Upper lobe of right lung (tissue), 1 donor: ENCODE measurements around the gene FILIP1. TPM values are rescaled to one million over a fixed set of nuclear protein-coding genes. Genes with fewer than 3 reads are reported as not detected.

Experiments used
- ATAC-seq: fragments of 200-7000 bp; cut with Tn5 transposase; one replicate; pipeline ENCODE4 v1.9.1; 2020; ENCODE audit warnings: mild to moderate bottlenecking, moderate library complexity
- DNase-seq: peaks from one replicate; pipeline ENCODE4 v3.0.0-alpha.2; 2020
- H3K27ac ChIP-seq: fragments of 200-600 bp; one replicate; pipeline ENCODE4 v1.8.0; 2022
- H3K27me3 ChIP-seq: fragments of 200-600 bp; one replicate; pipeline ENCODE4 v1.8.0; 2022; ENCODE audit warnings: mild to moderate bottlenecking
- H3K36me3 ChIP-seq: fragments of 200-600 bp; one replicate; pipeline ENCODE4 v1.8.0; 2022
- H3K4me1 ChIP-seq: fragments of 200-600 bp; one replicate; pipeline ENCODE4 v1.8.0; 2022
- H3K4me3 ChIP-seq: fragments of 200-600 bp; one replicate; pipeline ENCODE4 v1.8.0; 2022; ENCODE audit warnings: mild to moderate bottlenecking
- H3K9me3 ChIP-seq: fragments of 200-600 bp; one replicate; pipeline ENCODE4 v1.8.0; 2022
- intact Hi-C: fragments of 100-400 bp; cut with DNase I; formaldehyde crosslinking; loops from one replicate; pipeline ENCODE4 v1.11.0; 2022
- total RNA-seq: library from RNA; stranded (reverse); fragmentation: NEBNext Ultra II Directional; extraction: Animal tissue kit (Norgen Biotek cat#: 25700); gene quantifications from one replicate; pipeline ENCODE4 v1.2.1, GENCODE V29; 2021
- TF ChIP-seq, protein P1 (sequence below): fragments of 200-600 bp; IDR thresholded peaks from one replicate; pipeline ENCODE4 v1.8.0; 2022; ENCODE audit warnings: antibody characterized with exemption
- donor health status: DM: no; HTN: yes; CAD: no; lungs with severe emphysema.

Gene FILIP1
- total RNA-seq, 1 donor from 2014 or later: 21.6 TPM

DNA sequence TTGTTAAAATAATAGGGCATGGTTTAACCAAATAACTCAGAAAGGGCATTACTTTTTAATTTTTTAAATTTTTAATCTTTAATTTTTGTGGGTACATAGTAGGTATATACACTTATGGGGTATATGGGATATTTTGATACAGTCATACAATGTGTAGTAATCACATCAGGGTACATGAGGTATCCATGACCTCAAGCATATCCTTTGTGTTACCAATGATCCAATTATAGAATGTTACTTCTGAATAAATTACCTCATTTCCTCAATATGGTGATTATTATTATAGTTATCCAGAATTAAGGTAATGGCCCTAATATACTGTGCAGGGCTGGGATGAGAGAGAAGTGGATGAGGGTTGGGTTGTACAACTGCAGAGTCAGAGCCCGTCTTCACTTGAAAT lies 163.9 kb downstream of the FILIP1 start:
- ATAC-seq: no peak
- intact Hi-C loops: no loop called here
- Histone ChIP-seq H3K9me3 (no peaks in the 10 kb centered on the region), H3K36me3 (no peaks in the 10 kb centered on the region), H3K4me3 (no peak overlapping the region), H3K4me1 (no peaks in the 10 kb centered on the region), H3K27ac (no peak overlapping the region), H3K27me3 (no peaks in the 10 kb centered on the region)
- TF ChIP-seq, protein P1, sequence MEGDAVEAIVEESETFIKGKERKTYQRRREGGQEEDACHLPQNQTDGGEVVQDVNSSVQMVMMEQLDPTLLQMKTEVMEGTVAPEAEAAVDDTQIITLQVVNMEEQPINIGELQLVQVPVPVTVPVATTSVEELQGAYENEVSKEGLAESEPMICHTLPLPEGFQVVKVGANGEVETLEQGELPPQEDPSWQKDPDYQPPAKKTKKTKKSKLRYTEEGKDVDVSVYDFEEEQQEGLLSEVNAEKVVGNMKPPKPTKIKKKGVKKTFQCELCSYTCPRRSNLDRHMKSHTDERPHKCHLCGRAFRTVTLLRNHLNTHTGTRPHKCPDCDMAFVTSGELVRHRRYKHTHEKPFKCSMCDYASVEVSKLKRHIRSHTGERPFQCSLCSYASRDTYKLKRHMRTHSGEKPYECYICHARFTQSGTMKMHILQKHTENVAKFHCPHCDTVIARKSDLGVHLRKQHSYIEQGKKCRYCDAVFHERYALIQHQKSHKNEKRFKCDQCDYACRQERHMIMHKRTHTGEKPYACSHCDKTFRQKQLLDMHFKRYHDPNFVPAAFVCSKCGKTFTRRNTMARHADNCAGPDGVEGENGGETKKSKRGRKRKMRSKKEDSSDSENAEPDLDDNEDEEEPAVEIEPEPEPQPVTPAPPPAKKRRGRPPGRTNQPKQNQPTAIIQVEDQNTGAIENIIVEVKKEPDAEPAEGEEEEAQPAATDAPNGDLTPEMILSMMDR: no peak
- DNase-seq: no peak

DNA sequence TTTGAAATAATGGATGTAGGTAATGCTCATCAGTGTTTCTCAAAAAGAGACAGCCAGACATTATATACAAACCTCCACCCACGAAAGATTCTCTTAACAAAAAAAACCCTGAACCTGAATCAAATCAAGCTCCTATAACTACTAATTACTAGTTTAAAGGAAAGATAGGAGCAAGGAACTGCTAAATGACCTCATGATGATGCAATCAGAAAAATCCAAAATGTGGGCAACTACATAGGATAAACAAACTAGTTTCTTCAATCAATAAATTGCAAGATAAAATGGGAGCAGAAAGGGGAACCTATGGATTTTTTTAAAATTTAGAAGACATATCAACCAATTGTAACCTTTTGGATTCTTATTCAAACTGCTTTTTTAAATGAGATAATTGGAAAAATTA lies 165.8 kb downstream of the FILIP1 start:
- Histone ChIP-seq H3K4me1 (no peaks in the 10 kb centered on the region), H3K9me3 (no peaks in the 10 kb centered on the region), H3K27me3 (no peaks in the 10 kb centered on the region), H3K36me3 (no peaks in the 10 kb centered on the region), H3K4me3 (no peak overlapping the region), H3K27ac (no peak overlapping the region)
- TF ChIP-seq, protein P1: no peak
- ATAC-seq: no peak
- no peak for DNase-seq
- intact Hi-C loops: no loop called here

DNA sequence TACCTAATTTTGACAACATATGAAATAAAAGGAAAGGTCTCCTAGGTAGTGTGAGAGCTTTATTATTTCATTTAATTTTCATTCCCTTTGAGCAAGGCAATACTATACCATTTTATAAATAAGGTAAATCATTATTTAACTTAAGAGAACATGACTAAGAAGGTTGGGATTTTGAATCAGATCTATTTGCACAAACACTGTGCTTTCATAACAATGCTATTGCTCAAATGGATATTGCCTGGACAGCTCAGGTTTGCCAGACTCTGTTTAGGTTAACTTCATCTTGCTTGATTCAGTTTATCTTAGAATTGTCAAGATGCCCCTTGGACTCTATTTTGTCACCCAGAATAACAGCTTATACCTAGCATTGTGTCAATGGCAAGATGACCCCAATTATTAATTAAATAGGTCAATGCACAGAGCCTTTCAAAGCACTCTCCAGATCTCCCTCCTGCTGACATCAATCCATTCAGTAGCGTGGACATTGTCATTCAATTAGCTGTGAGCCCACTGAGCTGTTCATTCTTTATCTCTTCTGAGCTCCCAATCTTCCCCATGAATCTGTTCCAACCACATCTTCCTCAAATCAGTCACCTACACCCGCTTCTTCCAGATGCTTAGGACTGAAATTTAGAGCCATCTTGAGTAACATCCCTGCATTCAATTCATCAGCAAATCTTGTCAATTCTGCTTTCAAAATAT lies 166.9 kb downstream of the FILIP1 start:
- ATAC-seq (no peak), DNase-seq (no peak)
- Histone ChIP-seq H3K4me3 (no peak overlapping the region), H3K36me3 (no peaks in the 10 kb centered on the region), H3K4me1 (no peaks in the 10 kb centered on the region), H3K27ac (no peak overlapping the region), H3K9me3 (no peaks in the 10 kb centered on the region), H3K27me3 (no peaks in the 10 kb centered on the region)
- TF ChIP-seq, protein P1: no peak
- intact Hi-C loops: no loop called here

DNA sequence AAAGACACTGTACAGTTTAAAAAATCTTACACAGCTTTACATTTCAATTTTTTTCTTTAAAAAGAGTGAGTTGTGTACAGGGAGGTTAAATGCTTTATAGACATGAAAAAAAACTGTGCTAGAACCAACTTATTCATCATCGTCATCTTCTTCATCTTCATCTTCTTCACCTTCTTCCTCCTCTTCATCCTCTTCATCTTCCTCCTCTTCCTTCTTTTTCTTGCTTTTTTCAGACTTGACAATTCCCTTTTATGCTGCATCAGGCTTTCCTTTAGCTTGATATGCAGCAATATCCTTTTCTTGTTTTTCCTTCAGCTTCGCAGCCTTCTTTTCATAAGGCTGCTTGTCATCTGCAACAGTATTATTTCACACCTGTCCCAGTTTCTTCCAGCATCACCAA lies 174.7 kb downstream of the FILIP1 start:
- H3K4me3 ChIP-seq: no peak overlapping the region
- H3K27ac ChIP-seq: no peak overlapping the region
- DNase-seq (no peak), ATAC-seq (no peak)
- peaks cover 3% of the 10 kb centered on the region for H3K4me1 ChIP-seq
- no peaks in the 10 kb centered on the region for H3K9me3 ChIP-seq
- no peaks in the 10 kb centered on the region for H3K36me3 ChIP-seq
- H3K27me3 ChIP-seq: no peaks in the 10 kb centered on the region
- TF ChIP-seq, protein P1: no peak
- intact Hi-C loops: no loop called here

DNA sequence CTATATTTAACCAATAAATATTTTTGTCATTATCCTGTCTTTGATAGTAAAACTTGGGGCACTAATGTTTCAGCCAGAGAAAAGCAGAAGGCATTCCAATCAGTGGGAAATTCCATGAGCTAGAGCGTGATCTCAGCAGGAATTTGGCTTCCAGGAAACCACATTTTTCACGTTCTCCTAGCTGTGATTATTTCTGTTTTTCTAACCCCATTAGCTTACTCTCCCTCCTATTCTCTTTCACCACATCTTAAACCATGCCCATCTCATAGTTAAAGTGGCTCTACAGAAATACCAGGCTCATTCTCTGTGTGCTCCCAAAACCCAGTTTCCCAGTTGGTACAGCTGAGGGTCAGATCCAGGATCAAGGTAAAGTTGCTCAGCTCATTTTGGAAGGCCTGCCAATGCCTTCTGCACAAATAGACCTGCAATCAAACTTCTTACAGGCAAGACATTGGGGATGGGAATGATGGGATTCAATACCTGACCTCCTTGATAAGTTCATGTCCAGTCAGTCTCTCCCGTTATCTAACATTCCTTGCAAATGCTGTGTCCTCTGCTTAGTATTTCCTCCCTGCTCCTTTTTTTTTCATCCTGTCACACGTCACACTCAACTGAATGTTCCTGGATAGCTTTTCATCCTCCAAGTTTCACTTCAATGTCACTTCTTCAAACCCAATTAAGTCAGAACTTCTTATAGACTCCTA lies 175.9 kb downstream of the FILIP1 start:
- intact Hi-C loops: no loop called here
- no peaks in the 10 kb centered on the region for H3K36me3 ChIP-seq
- no peaks in the 10 kb centered on the region for H3K9me3 ChIP-seq
- no peak overlapping the region for H3K4me3 ChIP-seq
- peaks cover 3% of the 10 kb centered on the region for H3K4me1 ChIP-seq
- TF ChIP-seq, protein P1: no peak
- H3K27ac ChIP-seq: no peak overlapping the region
- no peak for DNase-seq
- no peak for ATAC-seq
- no peaks in the 10 kb centered on the region for H3K27me3 ChIP-seq
